ENCODE data around the gene TYRP1. TPM values are rescaled to one million over a fixed set of nuclear protein-coding genes. Genes with fewer than 3 reads are reported as not detected.

The TYRP1 gene
- polyA plus RNA-seq, 1 of the 3 experiments (the other 2 are of a cell fraction), result not detected

GRCh38 chr9:12735665-12736064, 42.5 kb downstream of the TYRP1 start:
- H2AFZ ChIP-seq (ENCODE audit: low read depth), result no peak overlapping the region
- H3K27ac ChIP-seq (ENCODE audit: low read depth in 2 of 2, low read length in 1 of 2), result no peak overlapping the region
- 61% methylated on average over 3 of the region's 3 CpGs for WGBS (ENCODE audit: low lambda C conversion rate)
- H3K9me3 ChIP-seq, result no peaks in the 10 kb centered on the region
- no peaks in the 10 kb centered on the region; a peak in 1 of 4 replicates for H3K4me1 ChIP-seq (ENCODE audit: control insufficient read depth in 1 of 2, insufficient read depth in 2 of 2, low read depth in 1 of 2, low read length in 1 of 2)
- ChIA-PET CTCF (interaction anchor here (1.1 to 2.4 kb wide), 4 partner anchors 12 to 41 kb away, joined by 3 to 9 read pairs (median 4); no protein-coding TSS in a partner anchor), POLR2A (no interaction called here)
- no peaks in the 10 kb centered on the region for H3K79me2 ChIP-seq (ENCODE audit: insufficient read depth)
- no peaks in the 10 kb centered on the region for H3K36me3 ChIP-seq (replicated peaks in 1 of 2; ENCODE audit: control insufficient read depth in 1 of 2, insufficient read depth in 2 of 2, low read length in 1 of 2)
- no peak overlapping the region for H3K9ac ChIP-seq
- no peak overlapping the region for H3K4me2 ChIP-seq
- no peak for DNase-seq
- H4K20me1 ChIP-seq (ENCODE audit: insufficient read depth), result no peaks in the 10 kb centered on the region
- no peaks in the 10 kb centered on the region for H3K9me2 ChIP-seq
- no peak overlapping the region for H3K4me3 ChIP-seq (ENCODE audit: low read depth in 2 of 2, low read length in 1 of 2)
- H3F3A ChIP-seq (replicated peaks; ENCODE audit: insufficient read depth), result no peaks in the 10 kb centered on the region
- H3K27me3 ChIP-seq (ENCODE audit: insufficient read depth), result no peaks in the 10 kb centered on the region
- TF ChIP-seq ZBTB33 (IDR thresholded peaks at IDR 0.05; ENCODE audit: borderline replicate concordance, low read depth) (no peak), GATA2 (CRISPR knock-in tag; IDR thresholded peaks at IDR 0.05) (no peak), GABPA (IDR thresholded peaks at IDR 0.05; ENCODE audit: low read depth) (no peak), MEF2A (IDR thresholded peaks at IDR 0.05; ENCODE audit: borderline replicate concordance, low read depth) (no peak)

- 0% methylated on average over 1 of the region's 1 CpG for WGBS (ENCODE audit: low lambda C conversion rate)
These were observed 44.7 kb downstream of the TYRP1 start for GRCh38 chr9:12737871-12738270.

More at GRCh38 chr9:12737871-12738270, 44.7 kb downstream of the TYRP1 start:
- no peak for DNase-seq
- H4K20me1 ChIP-seq (ENCODE audit: insufficient read depth), result no peaks in the 10 kb centered on the region
- no peaks in the 10 kb centered on the region for H3K36me3 ChIP-seq (replicated peaks in 1 of 2; ENCODE audit: control insufficient read depth in 1 of 2, insufficient read depth in 2 of 2, low read length in 1 of 2)
- TF ChIP-seq GATA2 (CRISPR knock-in tag; IDR thresholded peaks at IDR 0.05) (no peak), ZBTB33 (IDR thresholded peaks at IDR 0.05; ENCODE audit: borderline replicate concordance, low read depth) (no peak), EZH2phosphoT487 (IDR thresholded peaks at IDR 0.05; ENCODE audit: borderline replicate concordance, low read depth) (no peak), RCOR1 (IDR thresholded peaks at IDR 0.05; ENCODE audit: low read length) (no peak), MAX (IDR thresholded peaks at IDR 0.05; ENCODE audit: low read depth) (no peak), TEAD4 (IDR thresholded peaks at IDR 0.05; ENCODE audit: borderline replicate concordance, insufficient read depth) (no peak), USF2 (IDR thresholded peaks at IDR 0.05; ENCODE audit: borderline replicate concordance, low read depth, low read length) (no peak), FOSL2 (IDR thresholded peaks at IDR 0.05; ENCODE audit: borderline replicate concordance, low read depth) (no peak), REST (IDR thresholded peaks at IDR 0.05; ENCODE audit: low read depth, low read length) (no peak), SMC3 (IDR thresholded peaks at IDR 0.05; ENCODE audit: low read depth, low read length) (no peak), NRF1 (IDR thresholded peaks at IDR 0.05; ENCODE audit: low read depth, low read length) (no peak), CTCF (IDR thresholded peaks at IDR 0.05) (no peak), EP300 (IDR thresholded peaks at IDR 0.05; ENCODE audit: borderline replicate concordance in 1 of 2, low read depth in 1 of 2, low read length in 1 of 2) (no peak), TCF12 (IDR thresholded peaks at IDR 0.05) (no peak)
- ChIA-PET POLR2A (no interaction called here), CTCF (interaction anchor here (0.7 to 2.3 kb wide), 5 partner anchors 19 to 351 kb away, joined by 3 to 8 read pairs (median 3); no protein-coding TSS in a partner anchor)
- no peaks in the 10 kb centered on the region for H3F3A ChIP-seq (replicated peaks; ENCODE audit: insufficient read depth)
- H3K27me3 ChIP-seq (ENCODE audit: insufficient read depth), result no peaks in the 10 kb centered on the region
- H3K27ac ChIP-seq (ENCODE audit: low read depth in 2 of 2, low read length in 1 of 2), result no peak overlapping the region
- no peaks in the 10 kb centered on the region for H3K79me2 ChIP-seq (ENCODE audit: insufficient read depth)
- no peaks in the 10 kb centered on the region; a peak in 1 of 4 replicates for H3K4me1 ChIP-seq (ENCODE audit: control insufficient read depth in 1 of 2, insufficient read depth in 2 of 2, low read depth in 1 of 2, low read length in 1 of 2)
- H3K9ac ChIP-seq, result no peak overlapping the region
- no peaks in the 10 kb centered on the region for H3K9me3 ChIP-seq
- H2AFZ ChIP-seq (ENCODE audit: low read depth), result no peak overlapping the region
- no peaks in the 10 kb centered on the region for H3K9me2 ChIP-seq
- no peak overlapping the region for H3K4me2 ChIP-seq
- H3K4me3 ChIP-seq (ENCODE audit: low read depth in 2 of 2, low read length in 1 of 2), result no peak overlapping the region
